CD14-positive monocyte (primary cell): ENCODE data around the gene GLRA2. TPM values are rescaled to one million over a fixed set of nuclear protein-coding genes. Genes with fewer than 3 reads are reported as not detected.

Experiments
- DNase-seq, 3 donors: peaks; one replicate each; pipeline ENCODE4 v3.0.0-alpha.2; 2011 to 2022
- H2AFZ ChIP-seq: 2 replicates; pipeline ENCODE4 v1.6.0; 2012; ENCODE audit warnings: mild to moderate bottlenecking, low read depth, low read length, inconsistent platforms; ENCODE audit not compliant: insufficient read depth, poor library complexity, severe bottlenecking
- H3K27ac ChIP-seq, 2 donors: 1 replicate in 1 of 2; 2 replicates in 1 of 2; pipeline ENCODE4 v1.5.1; 2012 to 2013; ENCODE audit warnings: low read length in 2 of 2, control low read depth in 1 of 2, inconsistent platforms in 1 of 2, low read depth in 1 of 2, mild to moderate bottlenecking in 1 of 2
- H3K27me3 ChIP-seq, 2 donors: one replicate each; pipeline versions ENCODE4 v1.6.0 to v1.6.1; 2011 to 2013; ENCODE audit warnings: low read length in 2 of 2; ENCODE audit not compliant: control insufficient read depth in 2 of 2, insufficient read depth in 2 of 2
- H3K36me3 ChIP-seq, 2 donors: replicated peaks in 1 of 2; 1 replicate in 1 of 2; 2 replicates in 1 of 2; pipeline versions ENCODE4 v1.5.1 to v1.6.1; 2012 to 2013; ENCODE audit warnings: low read length in 2 of 2, control low read depth in 1 of 2, inconsistent platforms in 1 of 2, mild to moderate bottlenecking in 1 of 2; ENCODE audit not compliant: insufficient read depth in 2 of 2, control insufficient read depth in 1 of 2
- H3K4me1 ChIP-seq, 2 donors: 1 replicate in 1 of 2; 2 replicates in 1 of 2; pipeline versions ENCODE4 v1.5.1 to v1.6.1; 2012 to 2013; ENCODE audit warnings: low read length in 2 of 2, control low read depth in 1 of 2, inconsistent platforms in 1 of 2, mild to moderate bottlenecking in 1 of 2, moderate library complexity in 1 of 2; ENCODE audit not compliant: insufficient read depth in 2 of 2, control insufficient read depth in 1 of 2
- H3K4me2 ChIP-seq: replicated peaks from 2 replicates; pipeline ENCODE3; 2012; ENCODE audit warnings: low read length, moderate library complexity, mild to moderate bottlenecking; ENCODE audit not compliant: poor library complexity, severe bottlenecking; ENCODE audit errors: extremely low read depth
- H3K4me3 ChIP-seq, 3 experiments: fragments of 200-600 bp in 1 of 3; sonication (generic) in 1 of 3; replicated peaks in 1 of 3; 1 replicate in 2 of 3; 2 replicates in 1 of 3; pipeline ENCODE4 v1.5.1; 2011 to 2013; ENCODE audit warnings: low read length in 3 of 3, mild to moderate bottlenecking in 3 of 3, control low read depth in 2 of 3, low read depth in 2 of 3, inconsistent platforms in 1 of 3, moderate library complexity in 1 of 3
- H3K79me2 ChIP-seq: 2 replicates; pipeline ENCODE4 v1.6.0; 2012; ENCODE audit warnings: mild to moderate bottlenecking, control low read depth, inconsistent platforms, low read length, moderate library complexity; ENCODE audit not compliant: insufficient read depth
- H3K9ac ChIP-seq: 2 replicates; pipeline ENCODE4 v1.6.0; 2017; ENCODE audit warnings: low read length, mild to moderate bottlenecking; ENCODE audit not compliant: insufficient read depth, poor library complexity, severe bottlenecking
- H3K9me3 ChIP-seq, 2 donors: replicated peaks in 1 of 2; 1 replicate in 1 of 2; 2 replicates in 1 of 2; pipeline versions ENCODE4 v1.5.1 to v1.6.1; 2012 to 2013; ENCODE audit warnings: low read length in 2 of 2, control low read depth in 1 of 2; ENCODE audit not compliant: control insufficient read depth in 1 of 2, insufficient read depth in 1 of 2
- H4K20me1 ChIP-seq: 2 replicates; pipeline ENCODE4 v1.6.0; 2012; ENCODE audit warnings: mild to moderate bottlenecking, low read length, control low read depth, moderate library complexity; ENCODE audit not compliant: insufficient read depth
- H3K27ac Mint-ChIP-seq, 7 donors: one replicate each; pipeline ENCODE4 v1.8.0; 2020; ENCODE audit warnings: mild to moderate bottlenecking in 7 of 7, mixed read lengths in 7 of 7, moderate library complexity in 6 of 7, inconsistent platforms in 2 of 7
- H3K27me3 Mint-ChIP-seq, 3 donors: one replicate each; pipeline ENCODE4 v1.8.0; 2021 to 2022; ENCODE audit warnings: low read depth in 3 of 3, mild to moderate bottlenecking in 3 of 3, mixed read lengths in 3 of 3, moderate library complexity in 3 of 3, inconsistent platforms in 1 of 3
- H3K36me3 Mint-ChIP-seq, 2 donors: one replicate each; pipeline ENCODE4 v1.8.0; 2020; ENCODE audit warnings: mixed read lengths in 2 of 2, inconsistent platforms in 1 of 2, mild to moderate bottlenecking in 1 of 2
- H3K4me1 Mint-ChIP-seq: one replicate; pipeline ENCODE4 v1.8.0; 2020; ENCODE audit warnings: mild to moderate bottlenecking, mixed read lengths
- H3K4me3 Mint-ChIP-seq, 2 donors: one replicate each; pipeline ENCODE4 v1.8.0; 2020; ENCODE audit warnings: mild to moderate bottlenecking in 2 of 2, mixed read lengths in 2 of 2, moderate library complexity in 1 of 2
- H3K9me3 Mint-ChIP-seq, 7 donors: one replicate each; pipeline ENCODE4 v1.8.0; 2020 to 2022; ENCODE audit warnings: mixed read lengths in 7 of 7, mild to moderate bottlenecking in 6 of 7, moderate library complexity in 6 of 7, inconsistent platforms in 2 of 7
- CTCF ChIP-seq: fragments of 200-600 bp; IDR thresholded peaks from one replicate; pipeline ENCODE4 v1.8.0; 2022; ENCODE audit warnings: antibody characterized with exemption, mild to moderate bottlenecking
- WGBS: methylation state at CpG from one replicate; pipeline ENCODE4 v1.1.5; 2013; ENCODE audit warnings: missing lambda C conversion rate; ENCODE audit not compliant: insufficient coverage; 5-methylcytosine and 5-hydroxymethylcytosine counted together
- intact Hi-C, 2 donors: fragments of 100-400 bp; cut with micrococcal nuclease; formaldehyde crosslinking; loops; one replicate each; pipeline versions ENCODE4 v1.15.0 to v1.15.1; 2023
- polyA plus RNA-seq, 3 donors: library from polyadenylated mRNA; depleted of rRNA in 1 of 3; unstranded in 2 of 3; stranded (reverse) in 1 of 3; fragments of 300-500 nt in 2 of 3; fragments of >200 nt in 1 of 3; fragmentation: Illumina TruSeq in 2 of 3; gene quantifications; 1 replicate in 2 of 3; 2 replicates in 1 of 3; pipeline ENCODE4 v1.2.3, GENCODE V29; 2012 to 2021

The GLRA2 gene
- polyA plus RNA-seq, 3 donors = not detected

DNA sequence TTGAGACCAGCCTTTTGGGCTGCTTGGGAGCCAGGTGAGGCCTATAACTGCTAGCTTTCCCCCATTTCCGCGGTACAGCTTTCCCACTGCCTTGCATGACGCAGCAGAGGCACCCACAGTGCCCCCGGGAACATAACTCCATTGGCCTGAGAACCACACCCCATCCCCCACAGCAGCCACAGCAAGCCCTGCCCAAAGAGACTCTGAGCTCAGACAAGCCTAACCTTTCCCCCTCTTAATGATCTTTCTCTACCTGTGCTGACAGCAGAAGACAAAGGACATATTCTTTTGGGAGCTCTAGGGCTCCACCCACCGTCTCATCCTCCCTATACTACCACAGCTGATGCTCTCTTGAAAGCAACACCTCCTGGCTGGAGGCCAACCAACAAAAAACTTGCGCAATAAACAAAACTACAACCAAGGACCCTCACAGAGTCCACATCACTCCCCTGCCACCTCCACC, 228.7 kb downstream of the GLRA2 start:
- no peak overlapping the region for H3K27ac Mint-ChIP-seq
- peaks cover 0 to 5% (median 0%) of the 10 kb centered on the region in 3 donors for H3K27me3 Mint-ChIP-seq
- H3K79me2 ChIP-seq = no peaks in the 10 kb centered on the region
- H3K4me3 ChIP-seq = no peak overlapping the region
- TF ChIP-seq CTCF = no peak
- H3K36me3 Mint-ChIP-seq = no peaks in the 10 kb centered on the region
- H3K4me1 ChIP-seq = no peaks in the 10 kb centered on the region
- no peak overlapping the region for H3K4me3 Mint-ChIP-seq
- no peaks in the 10 kb centered on the region for H4K20me1 ChIP-seq
- DNase-seq = no peak
- H3K36me3 ChIP-seq = no peaks in the 10 kb centered on the region
- peaks cover 0 to 10% (median 7%) of the 10 kb centered on the region in 7 donors for H3K9me3 Mint-ChIP-seq
- peaks cover 0 to 8% of the 10 kb centered on the region in 2 donors for H3K9me3 ChIP-seq
- H3K27ac ChIP-seq = no peak overlapping the region
- no peak overlapping the region for H3K9ac ChIP-seq
- H2AFZ ChIP-seq = no peak overlapping the region
- no peaks in the 10 kb centered on the region for H3K4me1 Mint-ChIP-seq
- no peaks in the 10 kb centered on the region for H3K27me3 ChIP-seq
- intact Hi-C loops = no loop called here
- H3K4me2 ChIP-seq = no peak overlapping the region
- WGBS = 96% methylated on average over 4 of the region's 6 CpGs

DNA sequence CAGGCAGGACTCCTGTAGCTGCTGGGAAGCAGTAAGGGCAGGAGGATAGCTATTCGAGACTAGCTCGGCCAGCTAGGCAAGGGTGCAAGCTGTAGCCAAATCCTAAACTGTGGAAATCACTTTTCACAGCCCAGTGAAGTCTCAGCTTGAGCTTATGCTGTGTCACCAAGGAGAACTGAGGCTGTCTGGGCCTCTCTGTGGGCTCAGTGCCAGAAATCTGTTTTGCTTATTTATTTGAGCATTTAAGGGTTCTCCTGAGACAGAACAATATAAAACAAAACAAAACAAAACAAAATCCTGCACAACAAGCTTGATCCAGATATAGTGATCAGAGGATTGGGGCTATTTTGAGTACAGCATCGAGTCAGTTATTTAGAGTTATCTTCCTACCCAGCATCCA, 246.1 kb downstream of the GLRA2 start:
- no peak overlapping the region for H3K27ac Mint-ChIP-seq
- peaks cover 6 to 20% (median 11%) of the 10 kb centered on the region in 7 donors for H3K9me3 Mint-ChIP-seq
- no peak overlapping the region for H2AFZ ChIP-seq
- peaks cover 1 to 11% of the 10 kb centered on the region in 2 donors for H3K9me3 ChIP-seq
- H3K27ac ChIP-seq = no peak overlapping the region
- no peak for TF ChIP-seq CTCF
- H3K4me3 Mint-ChIP-seq = no peak overlapping the region
- DNase-seq = no peak
- H3K4me3 ChIP-seq = no peak overlapping the region
- no peak overlapping the region for H3K9ac ChIP-seq
- peaks cover 8% of the 10 kb centered on the region for H3K4me1 Mint-ChIP-seq
- no CpG with 5 or more reads among the region's 3 CpGs for WGBS
- no peaks in the 10 kb centered on the region for H4K20me1 ChIP-seq
- no peaks in the 10 kb centered on the region for H3K27me3 ChIP-seq
- H3K27me3 Mint-ChIP-seq = peaks cover 0 to 2% (median 0%) of the 10 kb centered on the region in 3 donors
- peaks cover 0 to 2% of the 10 kb centered on the region in 2 donors for H3K4me1 ChIP-seq
- intact Hi-C loops = no loop called here
- no peak overlapping the region for H3K4me2 ChIP-seq
- H3K36me3 Mint-ChIP-seq = no peaks in the 10 kb centered on the region
- no peaks in the 10 kb centered on the region for H3K36me3 ChIP-seq
- H3K79me2 ChIP-seq = no peaks in the 10 kb centered on the region
